Measurements from ENCODE around the gene ECI2.
"Not testable (repeated sequence)": the region's sequence is repeated elsewhere in the genome, so short reads cannot be mapped to it uniquely, and the experiment has no call there.

Gene ECI2

DNA sequence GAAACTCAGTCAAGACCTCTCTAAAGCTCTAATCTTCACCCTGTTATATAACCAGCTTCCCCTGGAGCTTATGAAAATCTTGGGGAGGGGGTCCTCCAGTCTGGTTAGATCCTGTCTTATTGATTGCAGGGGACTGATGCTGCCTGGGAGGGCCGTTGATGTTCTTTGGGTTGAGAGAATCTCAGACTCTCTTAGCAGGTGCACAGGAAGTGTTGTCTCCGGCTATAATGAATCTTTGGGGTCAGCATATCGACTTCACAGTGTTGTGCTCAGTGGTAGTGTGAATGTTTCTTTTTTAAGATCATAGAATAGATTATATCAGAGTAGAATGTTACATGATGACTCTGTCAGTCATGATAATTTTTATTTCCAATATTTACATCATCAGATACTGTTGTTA lies 2.8 kb upstream of the ECI2 start:
- no peak for ATAC-seq

DNA sequence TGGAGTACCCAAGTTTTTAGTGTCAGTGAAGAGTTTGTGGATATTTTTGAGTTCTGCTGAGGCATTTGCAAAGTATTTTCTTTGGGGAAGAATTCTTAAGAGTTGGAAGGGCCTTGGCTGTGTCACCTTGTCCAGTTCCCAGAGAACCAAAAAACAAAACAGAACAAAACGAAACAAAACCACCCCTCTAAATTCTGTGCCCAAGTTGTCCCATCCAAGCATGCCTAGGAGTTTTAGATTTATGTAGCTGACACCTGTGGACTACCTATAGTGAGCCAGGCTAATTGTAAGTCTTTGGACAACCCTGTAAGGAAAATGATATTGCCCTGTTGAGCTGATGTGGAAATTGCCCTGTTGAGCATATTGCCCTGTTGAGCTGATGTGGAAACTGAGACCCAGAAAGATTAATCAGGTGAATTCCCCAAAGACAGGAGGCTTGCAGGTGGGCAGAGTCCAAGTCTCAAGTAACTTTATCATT lies 1.0 kb upstream of the ECI2 start:
- no peak for ATAC-seq

DNA sequence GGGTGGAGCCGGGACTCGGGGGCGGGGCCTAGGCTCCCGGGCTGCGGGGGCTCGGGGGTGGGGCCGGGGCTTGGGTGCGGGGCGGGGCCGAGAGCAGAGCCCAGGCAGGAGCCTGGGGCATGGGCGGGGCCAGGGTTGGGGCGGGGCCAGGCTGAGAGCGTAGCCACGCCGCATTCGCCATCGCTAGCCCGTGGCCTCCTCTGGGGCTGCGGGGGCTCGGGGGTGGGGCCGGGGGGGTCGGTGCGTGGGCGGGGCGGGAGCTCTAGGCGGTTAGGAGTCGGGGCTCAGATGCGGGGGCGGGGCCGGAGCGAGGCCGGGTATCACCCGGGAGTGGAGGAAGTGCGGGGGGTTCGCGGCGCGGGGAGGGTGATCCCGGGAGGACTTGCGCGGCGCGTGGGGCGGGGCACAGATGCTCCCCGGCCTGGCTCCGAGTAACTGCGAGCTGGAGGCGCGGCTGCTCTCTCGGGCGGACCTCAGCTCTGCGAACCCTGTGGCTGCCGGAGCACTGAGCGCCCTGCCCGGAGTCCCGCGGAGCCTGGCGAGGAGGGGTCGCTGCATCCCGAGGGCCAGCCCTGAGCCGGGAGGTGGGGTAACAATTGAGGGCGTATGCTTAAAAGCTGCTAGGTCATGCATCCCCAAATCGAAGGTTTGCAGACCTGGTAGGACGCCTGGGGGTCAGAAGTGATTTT lies 434 bp upstream of the ECI2 start:
- ATAC-seq: peak; percentile 85 to 89

DNA sequence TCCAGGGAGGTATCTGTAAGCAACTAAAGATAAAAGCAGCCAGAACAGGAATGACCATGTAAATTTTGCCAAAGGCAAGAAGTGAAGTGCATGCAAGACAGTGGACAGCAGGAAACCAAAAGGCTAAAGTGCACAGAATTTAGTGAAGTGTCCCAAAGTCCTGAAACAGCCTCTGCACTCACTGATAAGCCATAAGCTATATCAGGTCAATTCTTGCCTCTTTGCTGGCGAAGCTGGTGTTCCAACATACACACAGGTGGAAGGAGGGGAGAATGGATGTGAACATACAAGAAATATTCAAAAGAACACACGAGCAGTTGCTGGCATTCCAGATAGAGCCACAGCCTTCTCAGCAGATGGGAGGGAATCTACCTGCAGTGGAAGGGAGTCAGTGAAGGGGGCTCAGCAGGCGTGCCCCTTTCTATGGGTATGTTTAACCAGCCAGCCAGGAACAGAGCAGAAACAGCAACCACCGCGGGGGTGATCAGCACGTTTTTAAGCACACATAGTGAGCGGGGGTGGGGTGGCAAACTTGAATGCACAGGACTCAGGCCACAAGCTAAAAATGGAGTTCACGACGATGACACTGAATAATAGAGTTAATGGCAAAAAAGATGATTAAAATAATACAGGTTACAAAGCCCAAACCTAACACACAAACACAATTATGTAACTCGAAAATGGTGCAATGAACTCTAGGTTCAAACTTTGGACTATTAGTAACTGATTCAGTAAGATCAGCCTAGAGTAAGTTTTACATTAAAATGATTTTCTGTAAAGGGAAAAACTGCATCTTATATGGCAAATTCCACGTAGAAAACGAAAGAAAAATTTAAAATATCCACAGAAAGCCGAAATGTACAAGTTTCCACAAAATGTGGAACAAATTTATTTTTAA lies 1.2 kb downstream of the ECI2 start:
- ATAC-seq: no peak

DNA sequence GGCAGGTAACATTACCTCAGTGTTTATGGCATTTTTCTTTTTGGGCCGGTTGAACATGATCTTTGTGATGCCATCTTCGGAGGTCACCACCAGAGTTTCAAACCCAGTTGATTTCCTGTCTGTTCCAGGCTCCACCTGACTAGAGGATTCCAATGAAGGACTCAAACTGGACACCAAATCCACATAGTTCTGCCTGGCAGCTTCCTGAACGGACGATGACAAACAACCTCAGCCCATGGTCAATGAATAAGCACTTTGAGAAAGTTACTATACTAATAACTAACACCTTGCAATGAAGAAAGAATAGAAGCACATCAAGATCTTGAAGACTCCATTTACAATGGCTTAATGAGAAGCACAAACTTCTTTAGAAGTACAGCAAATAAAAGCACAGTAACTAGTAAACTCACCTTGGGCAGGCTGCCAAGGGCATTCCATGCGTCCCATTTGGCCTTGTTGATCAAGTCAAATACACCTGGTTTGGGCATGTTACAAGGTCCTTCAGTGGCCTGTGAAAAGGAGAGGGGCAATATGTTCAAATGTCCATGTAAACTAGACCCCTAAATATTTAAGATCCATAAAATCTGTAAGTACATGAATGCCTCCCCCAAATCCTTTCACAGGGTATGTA lies 4.9 kb downstream of the ECI2 start:
- no peak for ATAC-seq

DNA sequence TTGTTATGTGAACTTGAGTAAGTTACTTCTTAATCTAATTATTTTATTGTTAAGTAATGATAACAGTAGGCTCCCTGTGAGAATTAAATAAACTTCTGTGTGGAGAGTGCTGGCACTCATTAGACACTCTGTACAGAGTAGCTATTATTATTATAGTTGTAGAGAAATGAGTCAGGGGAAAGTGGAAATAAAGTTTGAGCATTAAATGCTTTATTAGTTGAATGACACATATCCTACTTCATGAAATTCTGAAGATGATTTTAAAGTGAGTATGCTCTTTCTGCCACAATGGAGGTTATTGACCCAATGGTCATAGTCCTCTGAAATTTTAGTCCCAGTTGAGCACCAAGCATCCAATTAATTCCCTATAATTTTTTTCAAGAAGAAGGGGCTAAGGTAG lies 5.9 kb downstream of the ECI2 start:
- no peak for ATAC-seq

DNA sequence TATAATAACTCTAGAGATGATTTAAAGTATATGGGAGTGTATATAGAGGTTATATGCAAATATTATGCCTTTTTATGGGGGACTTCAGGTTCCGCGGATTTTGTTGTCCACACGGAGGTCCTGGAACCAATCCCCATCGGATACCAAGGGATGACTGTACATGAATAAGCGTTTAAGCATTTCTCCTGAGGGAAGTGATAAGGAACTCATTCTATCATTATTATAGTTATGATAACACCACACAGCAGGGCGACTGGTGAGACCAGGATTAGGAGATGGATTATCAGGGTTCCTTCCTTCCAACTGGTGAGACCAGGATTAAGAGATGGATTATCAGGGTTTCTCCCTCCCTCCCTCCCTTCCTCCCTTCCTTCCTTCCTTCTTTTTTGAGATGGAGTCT lies 6.6 kb downstream of the ECI2 start:
- ATAC-seq: no peak

DNA sequence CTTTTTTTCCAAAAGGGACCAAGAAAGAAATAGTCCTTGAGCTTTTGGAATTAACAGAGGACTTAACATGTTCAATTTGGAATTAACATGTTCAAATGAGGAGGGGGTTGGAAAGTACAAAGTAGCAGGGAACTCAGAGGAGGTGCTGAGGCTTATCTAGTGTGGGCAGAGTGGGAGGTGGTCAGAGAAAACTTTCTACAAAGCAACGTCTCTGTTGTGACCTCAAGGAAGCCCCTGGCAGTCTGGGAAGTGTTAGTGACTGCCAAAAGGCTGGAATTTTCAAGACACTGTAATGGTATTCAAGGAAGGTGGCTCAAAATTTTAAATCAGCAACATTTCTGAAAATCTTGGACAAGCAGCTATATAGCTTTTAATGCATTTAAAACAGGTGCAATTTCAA lies 7.3 kb downstream of the ECI2 start:
- ATAC-seq: no peak

DNA sequence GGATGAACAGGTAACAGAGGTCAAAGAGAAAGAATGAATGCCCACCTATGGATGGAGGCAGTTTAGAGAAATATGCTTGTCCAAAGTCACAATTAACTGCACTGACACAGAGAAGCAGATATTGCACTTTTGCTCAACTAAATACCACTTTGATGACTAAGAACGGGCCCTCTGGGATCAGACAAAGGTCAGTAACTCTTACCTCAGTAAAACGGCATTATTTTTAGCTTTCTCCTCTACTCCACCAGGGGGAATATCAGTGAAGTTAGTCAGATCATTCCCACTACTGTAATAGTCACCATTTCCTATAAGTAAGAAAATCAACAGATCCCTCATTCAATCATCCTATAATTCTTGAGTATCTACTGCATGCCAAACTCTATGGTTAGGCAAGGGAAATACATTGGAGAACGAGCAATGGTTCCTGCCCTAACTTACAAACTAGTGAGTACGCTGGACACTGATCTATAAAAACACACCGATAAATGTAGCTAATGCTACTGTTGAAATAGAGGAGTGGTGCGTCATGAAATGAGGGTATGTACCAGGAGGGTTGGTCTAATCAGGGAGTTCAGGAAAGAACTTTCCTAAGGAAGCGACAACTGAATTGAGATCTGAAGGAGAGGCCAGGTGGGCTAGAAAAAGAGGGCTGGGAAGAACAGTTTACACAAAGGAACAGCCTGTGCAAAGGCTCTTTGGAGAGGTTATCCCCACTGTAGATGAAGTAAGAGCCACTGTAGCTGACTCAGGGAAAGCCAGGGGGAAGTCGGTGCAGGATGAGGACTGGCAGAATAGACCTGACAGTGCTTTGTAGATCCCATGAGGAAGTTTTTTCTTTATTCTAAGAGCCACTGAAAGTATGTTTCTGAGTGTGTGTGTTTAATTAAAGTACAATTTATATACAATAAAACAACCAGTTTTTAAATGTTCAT lies 9.2 kb downstream of the ECI2 start:
- ATAC-seq: peak in 1 of 2 donors; percentile 38

DNA sequence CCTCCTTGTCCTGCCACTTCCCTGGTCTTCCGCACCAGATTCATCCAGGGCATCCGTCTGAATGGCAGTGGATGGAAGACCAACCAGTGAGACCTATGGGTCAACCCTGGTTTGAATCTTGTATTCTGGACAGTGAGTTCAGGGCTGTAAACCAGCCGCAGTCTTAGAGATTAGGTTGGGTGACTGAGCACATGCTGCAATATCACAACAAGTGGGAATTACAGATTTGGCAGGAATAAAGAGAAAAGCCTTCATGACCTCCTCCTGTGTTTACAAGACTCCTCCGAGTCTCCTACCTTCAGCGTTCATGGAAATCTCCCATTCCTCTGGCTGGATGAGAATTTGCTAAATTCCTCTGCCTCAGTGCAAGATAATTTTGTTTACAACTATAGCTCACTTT lies 9.9 kb downstream of the ECI2 start:
- no peak for ATAC-seq

DNA sequence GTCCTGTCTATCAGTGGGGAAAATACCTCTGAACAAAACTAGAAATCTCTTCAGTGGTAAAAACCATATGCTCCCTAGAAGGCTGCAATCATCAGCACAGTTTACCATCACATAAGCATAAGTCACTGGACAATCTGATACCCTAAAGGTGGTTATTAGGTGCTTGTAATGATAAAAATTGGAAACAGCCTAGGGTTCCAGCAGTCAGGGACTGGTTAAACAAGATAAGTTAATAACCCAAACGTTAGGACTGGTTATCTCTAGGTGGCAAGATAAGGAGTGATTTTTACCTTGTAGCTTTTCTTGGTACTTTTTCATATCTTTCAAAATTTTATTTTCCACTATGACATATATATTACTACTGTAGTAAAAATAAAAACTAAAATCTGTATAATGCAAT lies 11.0 kb downstream of the ECI2 start:
- ATAC-seq: no peak

DNA sequence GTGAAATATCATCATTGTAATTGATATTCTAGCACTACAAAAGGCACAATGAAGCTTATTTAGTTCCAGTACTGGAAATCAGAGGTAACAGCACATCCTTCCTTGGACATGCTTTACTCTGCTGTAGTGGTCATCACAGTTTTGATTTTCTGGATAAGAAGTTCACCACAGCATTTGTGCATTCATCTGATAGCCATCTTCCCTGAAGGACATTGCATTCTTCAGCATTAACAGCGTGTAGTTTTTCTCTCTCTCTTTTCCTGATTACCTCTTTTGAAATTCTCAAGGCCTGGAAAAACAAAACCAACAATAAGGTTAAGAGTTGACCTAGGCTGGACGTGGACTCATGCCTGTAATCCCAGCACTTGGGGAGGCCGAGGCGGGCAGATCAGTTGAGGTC lies 19.6 kb downstream of the ECI2 start:
- ATAC-seq: no peak

DNA sequence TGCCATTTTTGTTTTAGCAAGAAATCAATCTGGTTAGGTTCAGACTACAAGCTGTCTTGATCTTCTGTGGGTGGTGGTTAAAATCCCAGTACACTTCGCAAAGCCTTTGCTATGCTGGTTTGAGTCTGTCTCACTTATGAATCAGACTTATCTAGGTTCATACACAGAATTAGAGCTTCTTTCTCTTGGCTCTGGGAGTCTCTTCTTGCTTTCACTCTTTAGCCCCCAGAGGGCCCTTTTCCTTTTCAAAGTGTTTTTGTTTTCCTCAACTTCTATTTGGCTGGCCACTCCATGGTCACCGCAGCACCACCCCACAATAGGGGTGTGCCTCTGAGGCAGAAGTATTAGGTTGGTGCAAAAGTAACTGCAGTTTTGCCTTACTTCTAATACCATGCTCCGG lies 21.3 kb downstream of the ECI2 start:
- ATAC-seq: no peak

DNA sequence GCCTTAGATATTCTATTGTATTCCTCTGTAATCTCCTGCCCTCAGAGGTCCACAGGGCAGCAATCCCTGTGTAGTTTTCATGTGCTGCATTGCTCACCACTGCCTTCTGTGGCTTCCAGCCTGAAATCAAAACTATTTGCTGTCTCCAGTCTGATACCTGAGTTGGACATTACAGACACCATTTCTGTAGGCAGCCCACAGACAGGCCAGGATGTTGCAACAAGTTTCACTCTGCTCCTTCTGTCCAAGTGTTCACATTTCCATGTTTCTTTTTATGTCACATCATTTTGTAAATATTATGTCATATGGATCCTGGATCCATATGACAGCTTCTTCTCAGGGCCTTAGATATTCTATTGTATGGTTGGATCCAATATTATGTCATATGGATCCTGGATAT lies 21.7 kb downstream of the ECI2 start:
- no peak for ATAC-seq

DNA sequence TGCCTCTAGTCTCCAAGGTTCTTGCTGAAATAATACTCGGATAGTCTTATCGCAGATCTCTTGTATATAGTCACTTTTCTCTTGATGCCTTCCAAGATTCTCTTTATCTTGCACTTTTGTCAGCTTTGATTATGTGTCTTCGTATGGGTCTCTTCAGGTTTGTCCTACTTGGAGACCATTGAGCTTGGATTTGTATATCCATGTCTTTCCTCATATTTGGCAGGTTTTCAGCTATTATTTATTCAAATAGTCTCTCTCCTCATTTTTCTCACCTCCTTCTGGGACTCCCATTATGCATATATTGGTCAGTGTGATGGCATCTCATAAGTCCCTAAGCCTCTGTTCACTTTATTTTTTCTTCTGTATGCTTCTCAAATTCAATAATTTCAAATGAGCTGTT lies 23.0 kb downstream of the ECI2 start:
- ATAC-seq: no peak

DNA sequence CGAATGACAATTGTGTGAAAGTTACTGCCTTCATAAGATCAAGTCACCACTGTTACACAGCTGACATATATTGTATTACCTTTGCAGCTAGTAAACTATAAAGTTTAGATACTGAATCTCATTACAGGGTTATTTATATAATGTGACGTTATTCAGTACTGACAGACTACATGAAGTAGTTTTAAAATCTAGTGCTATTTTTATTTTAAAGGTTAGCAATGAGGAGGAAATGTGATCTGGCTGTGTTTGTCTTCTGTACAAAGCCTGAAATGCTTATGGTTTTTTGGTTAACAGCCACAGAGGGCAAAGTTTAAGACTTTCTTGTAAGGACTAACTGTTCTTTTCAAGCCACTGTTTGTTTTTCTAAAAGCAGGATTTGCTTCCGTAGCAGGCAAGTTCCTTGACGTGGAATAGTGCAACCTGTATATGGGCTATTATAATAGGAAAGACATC lies 26.0 kb downstream of the ECI2 start:
- not testable (repeated sequence) for ATAC-seq

DNA sequence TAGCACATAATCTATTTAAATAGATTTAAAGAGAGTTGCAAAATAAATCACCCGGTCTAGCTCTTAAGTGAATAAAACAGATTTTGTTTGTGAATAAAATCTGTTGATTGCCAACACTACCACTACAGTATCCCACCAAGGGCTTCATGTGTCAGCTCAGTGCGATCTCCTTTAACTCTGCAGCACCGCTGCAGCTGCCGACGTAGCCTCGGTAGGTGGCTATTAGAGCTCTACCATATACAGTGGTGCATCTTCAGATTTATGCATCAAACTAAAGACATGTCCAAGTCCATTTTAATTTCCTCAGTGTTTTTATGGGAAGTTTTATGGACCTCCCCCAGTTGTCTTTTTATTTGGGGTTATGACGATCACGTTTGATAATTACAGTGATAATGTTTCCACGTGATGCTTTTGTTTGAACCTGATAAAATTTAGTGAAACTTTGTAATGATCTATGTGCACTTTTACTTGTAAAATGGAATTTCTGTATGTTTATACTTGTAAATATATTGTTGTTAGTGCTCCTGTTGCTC lies 26.7 kb downstream of the ECI2 start:
- ATAC-seq: no peak

DNA sequence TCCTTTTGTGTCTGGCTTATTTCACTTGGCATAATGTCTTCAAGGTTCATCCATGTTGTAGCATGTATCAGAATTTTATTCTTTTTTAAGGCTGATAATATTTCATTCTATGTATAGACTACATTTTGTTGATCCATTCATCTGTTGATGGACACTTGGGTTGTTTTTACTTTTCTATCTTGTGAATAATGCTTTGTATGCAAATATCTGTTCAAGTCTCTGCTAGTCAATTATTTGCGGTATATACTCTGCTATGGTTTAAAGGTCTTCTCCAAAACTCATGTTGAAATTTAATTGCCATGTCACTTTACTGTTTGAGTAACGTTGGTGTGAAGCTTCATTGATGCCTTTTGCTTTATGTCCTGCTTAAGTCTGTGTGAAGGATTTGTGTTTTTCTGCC lies 27.5 kb downstream of the ECI2 start:
- no peak for ATAC-seq

DNA sequence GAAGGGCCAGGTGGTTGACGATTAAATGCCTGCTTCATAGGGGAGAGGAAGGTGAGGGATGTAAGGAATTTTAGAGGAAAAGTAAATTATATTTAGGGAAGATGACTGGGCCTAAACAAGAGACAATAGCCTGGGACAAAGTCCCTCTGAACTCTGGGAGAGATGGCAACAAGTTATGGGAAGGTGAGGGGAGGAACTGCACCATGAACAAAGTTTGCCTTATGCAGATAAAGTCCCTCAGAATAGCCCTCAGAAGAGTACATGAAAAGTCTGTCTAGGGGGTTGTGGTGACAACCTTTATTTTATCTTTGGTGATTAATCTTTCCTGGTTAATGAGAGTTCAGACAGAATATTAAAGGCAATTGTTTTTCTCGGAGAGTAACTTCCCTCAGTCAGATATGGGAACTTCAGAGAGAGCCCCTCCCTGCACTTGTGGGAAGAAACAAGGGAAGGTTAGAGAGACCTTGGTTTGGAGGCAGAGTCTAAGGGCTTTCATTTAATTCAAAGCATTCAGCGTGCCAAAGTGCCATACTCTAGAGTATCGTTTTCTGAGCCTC lies 29.3 kb downstream of the ECI2 start:
- no peak for ATAC-seq

DNA sequence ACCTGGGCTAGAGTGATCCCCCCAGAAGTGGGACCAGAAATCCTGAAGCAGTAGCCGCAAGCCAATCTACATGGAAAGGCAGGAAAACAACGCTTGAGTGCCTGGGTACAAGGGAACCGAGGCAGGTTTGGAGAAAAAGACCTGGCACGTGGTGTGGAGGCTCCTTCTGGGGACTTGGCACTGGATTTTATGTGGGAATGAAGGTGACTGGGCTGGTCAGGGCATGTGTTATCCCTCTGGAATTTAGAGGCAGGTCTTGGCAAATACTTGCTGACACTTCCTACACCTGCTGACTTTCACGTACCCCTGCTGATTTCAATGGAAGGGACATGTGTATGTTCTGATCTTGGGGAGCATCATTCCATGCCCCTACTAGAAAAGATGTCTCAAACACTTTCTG lies 31.4 kb downstream of the ECI2 start:
- ATAC-seq: no peak

DNA sequence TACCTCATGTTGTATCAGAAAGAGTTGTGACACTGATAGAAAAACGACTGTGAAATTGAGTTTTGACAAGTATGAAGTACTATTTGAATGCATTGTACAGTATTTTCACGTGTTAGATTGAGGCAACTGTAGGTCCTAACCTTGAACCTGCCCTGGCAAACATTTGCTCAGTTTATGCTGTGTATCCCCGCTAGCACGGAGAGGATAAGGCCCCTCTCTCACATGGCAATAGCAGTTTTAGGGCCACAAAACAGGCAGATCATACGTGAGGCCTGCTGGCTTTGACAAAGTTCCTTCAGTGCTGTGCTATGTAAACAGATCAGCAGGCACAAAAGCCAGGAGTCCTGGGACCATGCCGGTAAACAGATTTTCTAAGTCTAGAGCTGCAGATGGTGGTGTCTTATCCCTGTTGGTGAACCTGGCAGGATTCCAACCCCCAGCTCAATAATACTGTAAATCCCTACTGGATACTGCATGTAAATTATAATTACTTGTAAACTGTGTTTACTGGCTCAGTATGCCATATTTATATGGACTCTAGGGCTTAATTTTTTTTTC lies 32.6 kb downstream of the ECI2 start:
- ATAC-seq: no peak

DNA sequence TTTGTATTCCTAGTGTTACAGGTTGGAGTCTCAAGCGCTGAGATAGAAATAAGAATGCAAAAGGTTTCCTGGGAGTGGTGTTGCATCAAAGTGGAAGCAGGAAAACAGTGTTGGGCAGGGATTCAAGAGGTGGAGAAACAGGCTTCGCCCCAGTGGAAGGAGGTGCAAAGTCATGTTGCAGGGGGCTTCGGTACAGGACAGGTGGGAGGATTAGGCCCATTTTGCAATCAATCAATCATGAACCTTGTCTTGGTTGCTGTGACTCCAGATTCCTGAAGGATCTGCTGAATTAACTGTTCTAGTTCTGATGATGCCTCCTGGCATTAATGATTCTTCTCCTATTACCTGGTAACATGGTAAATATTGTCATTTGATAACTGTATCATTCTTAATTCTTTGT lies 34.1 kb downstream of the ECI2 start:
- ATAC-seq: no peak

Data from activated CD4-positive, CD25-positive, alpha-beta regulatory T cell treated with anti-CD3 and anti-CD28 coated beads, Interleukin-2, amount 50 U/mL, for 24 hours (primary cell).